Left cardiac atrium (tissue), 4 donors: ENCODE results near the gene COQ8A. TPM values are rescaled to one million over a fixed set of nuclear protein-coding genes. Genes with fewer than 3 reads are reported as not detected.
"Not testable (repeated sequence)": the region's sequence is repeated elsewhere in the genome, so short reads cannot be mapped to it uniquely, and the experiment has no call there.

ENCODE experiments used
- ATAC-seq, 2 donors: fragments of 200-7000 bp; cut with Tn5 transposase; one replicate each; pipeline ENCODE4 v1.9.1; 2020; ENCODE audit warnings: mild to moderate bottlenecking in 2 of 2, moderate library complexity in 2 of 2
- DNase-seq: peaks from one replicate; pipeline ENCODE4 v3.0.0-alpha.2; 2020
- intact Hi-C, 2 donors: fragments of 100-400 bp; cut with DNase I; formaldehyde crosslinking; loops; one replicate each; pipeline versions ENCODE4 v1.14.1 to v1.15.1; 2022 to 2023
- total RNA-seq, 2 donors: library from RNA; stranded (reverse); fragmentation: NEBNext Ultra II Directional; extraction: Animal tissue kit (Norgen Biotek cat#: 25700); gene quantifications; one replicate each; pipeline ENCODE4 v1.2.1, GENCODE V29; 2021
- donor health status: DM: no; HTN: yes; CAD: no.
- donor health status: DM: no; HTN: yes; CAD: no; lungs with severe emphysema.
- donor health status: DM: yes; HTN: yes; CAD: no.
- donor health status: Dilated cardiomyopathy.

COQ8A gene
- total RNA-seq, 2 donors from 2014 or later = 107 to 179 TPM

DNA sequence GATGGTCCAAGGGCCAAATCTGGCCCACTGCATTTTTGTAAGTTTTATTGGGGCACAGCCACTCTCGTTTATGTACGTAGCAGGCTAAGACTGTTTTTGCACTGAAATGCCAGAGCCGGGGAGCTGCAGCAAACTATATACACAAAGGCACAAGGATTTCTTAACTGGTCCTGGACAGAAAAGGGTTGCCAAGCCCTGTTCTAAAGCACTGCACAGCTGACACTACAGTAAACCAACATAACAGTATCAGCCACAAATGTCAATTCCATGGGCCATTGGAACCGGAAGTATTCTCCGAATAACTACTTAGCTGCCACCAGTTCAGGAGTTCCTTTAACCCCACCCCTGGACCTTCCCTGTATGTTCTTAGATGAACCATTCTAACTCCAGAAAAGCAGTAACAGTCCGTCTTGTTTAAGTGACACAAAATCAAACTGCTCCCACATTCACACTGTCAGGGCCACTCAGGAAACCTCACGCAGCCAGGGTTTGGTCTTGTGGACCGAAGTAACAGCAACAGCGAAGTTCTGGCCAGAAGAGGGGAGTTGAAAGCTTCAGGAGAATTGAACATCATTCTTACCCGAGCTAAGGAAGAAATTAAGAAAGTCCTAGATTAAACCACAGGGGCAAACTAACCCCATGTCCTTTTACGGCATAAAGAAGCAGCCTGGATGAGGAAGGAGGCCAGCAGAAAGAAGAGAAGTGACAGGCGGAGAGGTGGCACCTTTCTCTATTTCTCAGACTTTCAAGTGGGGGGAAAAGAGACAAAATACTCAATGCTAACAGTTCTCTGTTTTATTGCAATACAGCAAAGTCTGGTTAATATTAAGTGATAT is 49.2 kb downstream of the COQ8A start:
- DNase-seq (no peak), ATAC-seq (no peak)
- intact Hi-C loops = loop anchor here in 1 of 2 donors (5.0 kb wide), 1 partner anchor 72 kb away; no protein-coding TSS in a partner anchor

DNA sequence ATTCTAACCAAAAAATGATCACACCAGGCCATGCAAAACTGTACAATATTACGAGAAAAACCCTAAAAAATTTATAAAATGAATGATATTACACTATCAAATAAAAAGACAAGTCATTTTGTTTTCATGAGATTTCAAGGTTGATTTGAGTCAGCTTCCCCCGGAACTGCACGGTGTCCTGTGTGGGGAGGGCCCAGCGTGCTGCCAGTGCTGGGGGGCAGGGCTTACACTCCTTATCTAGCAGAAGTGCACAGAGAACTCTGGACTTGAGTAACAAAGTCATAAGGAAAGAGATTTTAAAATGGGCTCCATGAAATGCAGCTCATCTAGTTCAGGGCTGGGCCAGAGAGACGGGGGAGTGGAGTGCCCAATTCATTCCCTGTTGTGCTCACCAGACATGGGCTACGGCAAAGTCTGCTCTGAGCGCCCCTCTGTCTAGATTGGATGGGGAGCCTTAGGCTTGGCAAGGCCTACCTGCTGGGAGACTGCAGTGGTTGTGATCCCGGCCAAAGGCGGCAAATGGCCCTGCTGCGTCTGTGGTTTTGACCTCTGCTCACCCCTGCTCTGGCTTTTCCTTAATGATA is 50.1 kb downstream of the COQ8A start:
- ATAC-seq = peak; percentile 29 to 55
- intact Hi-C loops = no loop called here

DNA sequence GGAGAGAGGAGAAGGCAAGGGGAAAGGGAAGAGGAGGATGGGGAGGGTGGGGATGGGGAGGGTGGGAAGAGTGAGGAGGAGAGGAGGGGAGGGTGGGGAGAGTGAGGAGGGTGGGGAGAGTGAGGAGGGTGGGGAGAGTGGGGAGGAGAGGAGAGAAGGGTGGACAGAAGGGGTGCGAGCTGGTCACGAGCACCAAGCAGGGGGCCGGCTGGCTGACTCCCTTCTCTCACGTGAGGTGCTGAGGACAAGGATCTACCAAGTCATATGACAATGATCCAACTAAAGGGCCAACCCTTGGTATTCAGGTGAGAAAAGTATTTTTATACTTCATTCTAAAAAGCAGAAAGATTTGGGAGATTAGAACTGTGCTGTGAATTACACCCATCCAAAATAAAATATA is 51.8 kb downstream of the COQ8A start:
- DNase-seq (no peak), ATAC-seq (no peak)
- intact Hi-C loops = no loop called here

More for the DNA sequence above, 50.1 kb downstream of the COQ8A start:
- no peak for DNase-seq

- ATAC-seq (peak; percentile 62 to 66), DNase-seq (no peak)
- intact Hi-C loops = no loop called here
Measured at GRCh38 chr1:226993814-226994585, 53.9 kb downstream of the COQ8A start.

DNA sequence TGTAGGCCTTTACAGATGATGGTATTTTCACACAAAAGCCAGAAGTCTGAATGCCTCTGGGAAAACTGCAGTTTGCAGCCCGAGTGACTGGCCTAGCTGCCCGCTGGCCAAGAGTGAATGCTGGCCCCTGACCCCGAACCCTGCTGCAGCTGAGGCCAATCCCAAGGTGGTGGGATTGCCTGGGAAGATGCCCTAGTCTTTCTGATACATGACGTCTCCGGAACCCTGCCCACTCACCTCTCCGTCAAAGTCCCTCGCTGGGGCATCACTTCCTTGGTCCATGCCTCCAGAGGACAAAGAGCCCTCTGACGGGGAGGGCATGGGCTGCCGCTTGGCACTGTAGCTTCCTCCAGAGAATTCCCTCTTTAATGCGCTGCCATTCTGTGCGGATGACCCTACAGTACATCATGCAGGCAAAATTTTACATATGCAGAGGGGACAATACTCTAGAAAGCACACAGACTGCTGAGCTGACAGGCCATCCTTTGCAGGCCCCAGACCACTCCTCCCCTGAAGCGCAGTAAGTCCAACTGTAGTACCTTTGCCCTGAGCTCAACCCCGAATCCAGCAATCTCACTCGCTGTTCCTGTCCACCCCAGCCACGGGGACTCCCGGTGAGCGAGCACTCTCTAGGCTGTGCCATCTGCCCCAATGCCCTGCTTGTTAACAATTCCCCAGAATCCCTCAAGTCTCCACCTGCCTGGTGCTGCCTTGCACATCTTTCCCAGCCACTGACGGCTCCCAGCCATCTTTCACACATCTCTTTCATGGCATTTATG is 54.7 kb downstream of the COQ8A start:
- intact Hi-C loops = no loop called here
- no peak for DNase-seq
- no peak for ATAC-seq

DNA sequence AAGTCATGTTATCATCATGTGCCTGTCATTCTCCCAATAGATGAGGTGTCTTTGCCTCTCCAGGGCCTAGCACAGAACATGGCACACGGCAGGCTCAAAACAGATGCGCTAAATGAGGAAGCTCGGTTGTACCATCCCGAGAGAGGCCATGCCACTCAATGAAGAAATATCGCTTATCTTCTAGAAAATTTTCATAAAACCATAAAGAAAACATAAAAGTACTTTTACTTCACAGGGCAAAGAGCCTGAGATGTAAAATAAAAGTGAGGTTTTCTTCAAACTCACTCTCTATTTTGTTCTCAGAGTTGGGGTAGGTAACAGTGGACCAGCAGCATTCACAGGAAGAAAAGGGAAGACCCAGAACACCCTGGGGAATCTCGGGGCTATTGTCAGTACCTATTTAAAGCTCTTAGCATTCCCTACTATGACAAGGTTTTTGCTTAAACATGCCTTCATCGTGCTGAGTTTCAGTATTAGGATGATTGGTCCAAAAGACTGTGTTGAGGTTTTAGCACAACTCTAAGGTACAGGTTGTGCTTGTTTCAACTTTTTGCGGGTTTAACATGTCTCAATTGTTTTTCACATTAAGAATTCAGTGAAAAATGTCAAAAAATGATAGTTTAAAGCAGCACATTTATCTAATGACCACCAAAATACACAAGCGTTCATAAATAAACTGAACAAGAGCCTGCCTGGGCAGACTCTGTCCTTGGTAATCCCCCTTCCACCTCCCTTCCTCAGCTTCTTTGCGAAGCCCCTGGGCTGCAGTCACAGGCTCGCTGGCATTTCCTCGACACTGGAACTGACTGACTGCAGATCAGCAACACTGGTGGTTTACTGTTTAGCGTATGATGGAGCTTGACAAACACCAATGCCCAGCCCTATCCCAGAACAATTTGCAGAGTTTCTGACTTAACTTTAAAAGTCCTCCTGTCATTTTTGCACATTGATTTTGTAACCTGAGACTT is 55.6 kb downstream of the COQ8A start:
- no peak for ATAC-seq
- intact Hi-C loops = no loop called here
- no peak for DNase-seq

DNA sequence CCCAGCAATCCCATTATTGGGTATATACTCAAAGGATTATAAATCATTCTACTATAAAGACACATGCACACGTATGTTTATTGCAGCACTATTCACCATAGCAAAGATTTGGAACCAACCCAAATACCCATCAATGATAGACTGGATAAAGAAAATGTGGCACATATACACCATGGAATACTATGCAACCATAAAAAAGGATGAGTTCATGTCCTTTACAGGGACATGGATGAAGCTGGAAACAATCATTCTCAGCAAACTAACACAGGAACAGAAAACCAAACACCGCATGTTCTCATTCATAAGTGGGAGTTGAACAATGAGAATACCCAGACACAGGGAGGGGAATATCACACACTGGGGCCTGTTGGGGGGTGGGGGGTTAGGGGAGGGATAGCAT is 59.5 kb downstream of the COQ8A start:
- intact Hi-C loops, ATAC-seq: not testable (repeated sequence)

GRCh38 chr1:227002531-227003049 is 62.5 kb downstream of the COQ8A start:
- no peak for ATAC-seq
- DNase-seq = no peak
- intact Hi-C loops = no loop called here

More for the DNA sequence above, 59.5 kb downstream of the COQ8A start:
- not testable (repeated sequence) for DNase-seq

DNA sequence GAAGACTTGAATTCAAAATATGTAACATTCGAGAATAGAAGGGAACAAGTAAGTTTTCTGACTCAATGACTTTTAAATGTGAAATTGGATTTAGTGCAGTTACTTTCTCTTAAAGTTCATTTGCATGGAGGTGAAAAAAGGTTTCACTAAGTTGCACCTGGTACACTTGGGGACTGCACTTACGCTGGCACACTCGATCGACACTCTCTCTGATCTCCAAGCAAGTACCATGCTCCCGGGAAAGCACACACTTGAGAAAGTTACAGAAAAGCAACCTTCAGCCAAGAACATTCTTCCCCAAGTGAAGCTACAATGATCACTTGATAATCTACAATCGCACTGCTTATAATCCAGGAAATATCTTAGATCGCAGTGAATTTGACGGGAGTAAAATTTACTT is 63.1 kb downstream of the COQ8A start:
- DNase-seq (no peak), ATAC-seq (no peak)
- intact Hi-C loops = no loop called here

- no peak for ATAC-seq
- intact Hi-C loops = no loop called here
- DNase-seq = no peak
Measured at GRCh38 chr1:227004796-227005195, 64.7 kb downstream of the COQ8A start.

- ATAC-seq (no peak), DNase-seq (no peak)
- intact Hi-C loops = no loop called here
Measured at GRCh38 chr1:227006226-227006796, 66.2 kb downstream of the COQ8A start.

DNA sequence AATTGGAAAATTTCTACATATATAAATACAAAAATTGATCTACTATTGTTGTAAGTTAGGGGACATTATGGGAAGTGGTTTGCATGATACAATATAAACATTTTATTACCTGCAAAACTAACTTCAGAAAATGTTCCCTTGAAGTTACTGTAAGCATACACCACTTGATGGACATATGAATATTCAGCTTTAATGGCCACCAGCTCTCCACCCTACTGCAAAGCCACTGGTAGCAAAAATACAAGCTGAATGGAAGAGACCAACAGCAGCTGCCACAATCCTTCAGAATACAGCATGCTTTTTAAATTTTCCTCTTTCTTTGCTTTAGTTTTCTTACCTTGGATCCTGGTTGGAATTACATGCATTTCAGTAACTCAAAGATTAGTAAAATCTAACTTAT is 69.8 kb downstream of the COQ8A start:
- no peak for ATAC-seq
- DNase-seq = no peak
- intact Hi-C loops = no loop called here

DNA sequence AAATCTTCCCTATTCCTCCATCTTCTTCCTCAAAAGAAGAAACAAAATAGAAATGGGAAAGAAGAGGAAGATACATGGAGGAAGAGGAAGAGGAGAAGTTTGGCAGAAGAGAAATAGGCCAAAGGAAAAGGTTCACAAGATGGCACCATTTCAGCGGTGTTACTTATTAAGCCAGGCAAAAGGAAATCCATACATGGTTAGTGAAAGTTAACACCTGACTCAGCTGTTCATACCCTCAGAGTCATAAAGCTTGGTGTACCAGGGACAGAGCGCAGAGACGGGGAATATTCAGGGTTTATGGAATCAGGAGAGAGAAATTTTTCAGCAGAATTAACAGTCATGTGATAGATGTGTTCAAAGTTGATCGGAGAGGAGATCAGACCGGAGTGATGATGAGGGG is 70.6 kb downstream of the COQ8A start:
- intact Hi-C loops = no loop called here
- no peak for DNase-seq
- ATAC-seq = no peak

DNA sequence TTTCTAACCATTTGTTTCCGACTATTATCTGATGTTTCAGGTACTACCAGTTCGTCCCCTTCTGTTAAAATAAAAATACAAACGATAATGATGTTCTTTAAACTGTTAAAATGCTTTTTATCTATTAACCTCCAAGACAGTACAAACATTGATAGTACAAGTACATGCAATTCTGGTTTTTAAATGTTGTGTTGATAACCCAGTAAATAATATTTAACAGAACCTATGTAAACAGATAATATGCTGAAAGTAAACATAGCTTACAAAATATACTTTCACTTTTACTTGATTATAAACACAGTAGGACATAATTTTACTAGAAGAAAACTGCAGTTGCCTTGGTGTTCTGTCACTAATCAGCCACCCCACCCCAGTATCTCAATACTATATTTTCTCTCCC is 76.9 kb downstream of the COQ8A start:
- ATAC-seq (no peak), DNase-seq (no peak)
- intact Hi-C loops = no loop called here

DNA sequence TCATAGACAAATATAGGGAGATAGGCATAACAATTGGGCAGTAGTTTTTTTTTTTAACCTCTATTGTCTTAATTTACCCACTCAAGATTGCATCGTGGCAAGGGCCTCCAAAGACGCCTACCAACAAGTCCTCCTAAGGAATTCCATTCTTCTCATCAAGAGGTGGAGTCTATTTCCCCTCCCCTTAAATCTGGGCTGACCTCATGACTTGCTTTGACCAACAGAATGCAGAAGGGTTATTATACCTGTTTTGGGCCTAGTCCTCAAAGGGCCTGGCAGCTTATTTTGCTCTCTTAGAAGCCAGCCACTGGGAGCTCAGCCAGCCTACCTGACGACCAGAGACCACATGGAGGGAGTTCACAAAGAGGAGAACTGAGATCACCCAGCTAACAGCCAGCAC is 92.3 kb downstream of the COQ8A start:
- intact Hi-C loops = no loop called here

GRCh38 chr1:227033880-227034279 is 93.8 kb downstream of the COQ8A start:
- no peak for ATAC-seq
- no peak for DNase-seq
- intact Hi-C loops = no loop called here

More for the DNA sequence above, 92.3 kb downstream of the COQ8A start:
- no peak for DNase-seq
- ATAC-seq = no peak

- intact Hi-C loops = no loop called here
- DNase-seq (no peak), ATAC-seq (no peak)
Measured at GRCh38 chr1:227035316-227035715, 95.2 kb downstream of the COQ8A start.

DNA sequence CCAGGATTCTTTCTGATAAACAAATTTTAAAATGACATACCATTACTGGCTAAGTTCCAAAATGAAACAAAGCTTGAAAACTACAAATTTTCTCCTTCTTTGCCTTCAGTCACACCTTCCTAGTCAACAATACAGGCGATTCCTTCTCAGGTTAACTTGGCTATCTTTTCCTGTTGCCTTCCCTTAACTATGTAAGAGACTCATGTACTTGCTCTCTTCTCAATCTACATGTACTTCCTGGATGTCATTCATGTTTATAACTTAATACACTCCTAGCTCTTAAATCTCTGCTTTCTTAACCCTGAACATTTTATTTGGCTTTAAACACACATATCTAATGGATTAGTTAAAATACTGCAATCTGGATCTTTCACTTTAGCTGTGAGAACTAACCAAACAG is 97.0 kb downstream of the COQ8A start:
- intact Hi-C loops = no loop called here
- DNase-seq (no peak), ATAC-seq (no peak)
